ENCODE results near the gene FEM1B.

FEM1B gene

DNA sequence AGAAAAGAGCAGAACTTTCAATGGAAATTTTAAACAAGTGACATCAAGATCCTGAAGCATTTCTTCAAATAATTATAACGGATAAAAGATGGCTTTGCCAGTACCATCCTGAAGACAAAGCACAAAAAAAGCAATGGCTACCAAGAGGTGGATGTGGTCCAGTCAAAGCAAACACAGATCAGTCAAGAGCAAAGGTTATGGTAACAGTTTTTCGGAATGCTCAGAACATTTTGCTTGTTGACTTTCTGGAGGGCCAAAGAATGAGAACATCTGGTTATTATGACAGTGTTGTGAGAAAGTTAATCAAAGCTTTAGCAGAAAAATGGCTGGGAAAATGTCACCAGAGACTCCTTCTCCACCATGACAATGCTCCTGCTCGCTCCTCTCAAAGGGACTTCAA is 31.5 kb downstream of the FEM1B start:
- DNase-seq, result no peak

- peak; percentile 73 for DNase-seq
Observed at GRCh38 chr15:68310178-68310803, 32.7 kb downstream of the FEM1B start.

- DNase-seq, result no peak
Observed at GRCh38 chr15:68310804-68311463, 33.4 kb downstream of the FEM1B start.

- DNase-seq, result no peak
Observed at GRCh38 chr15:68311464-68311835, 33.9 kb downstream of the FEM1B start.

- DNase-seq, result no peak
Observed at GRCh38 chr15:68311859-68312557, 34.5 kb downstream of the FEM1B start.

DNA sequence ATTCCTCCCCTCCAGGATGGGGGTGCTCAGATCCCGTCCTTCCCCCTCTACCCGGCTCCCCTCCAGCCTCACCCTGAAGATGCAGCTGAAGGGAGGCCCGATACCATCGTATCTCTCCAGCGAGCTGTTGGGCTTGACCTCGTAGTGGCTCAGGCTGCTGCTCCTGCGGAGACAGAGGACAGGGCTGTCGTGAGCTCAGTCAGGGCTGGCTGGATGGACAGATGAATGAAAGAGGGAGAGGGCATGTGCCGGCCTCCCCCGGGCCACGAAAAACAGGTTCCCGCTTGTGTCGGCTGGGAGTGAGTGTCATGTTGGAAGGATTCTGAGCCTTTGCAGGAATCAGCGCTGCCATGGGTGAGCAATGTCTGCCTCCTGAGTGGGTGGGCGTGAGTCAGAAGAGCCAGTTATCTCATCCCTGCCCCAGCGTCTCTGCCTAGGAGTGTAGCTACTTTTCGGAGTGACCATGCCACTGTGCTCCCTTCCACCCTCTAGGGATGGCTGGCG is 35.2 kb downstream of the FEM1B start:
- no peak for DNase-seq

DNA sequence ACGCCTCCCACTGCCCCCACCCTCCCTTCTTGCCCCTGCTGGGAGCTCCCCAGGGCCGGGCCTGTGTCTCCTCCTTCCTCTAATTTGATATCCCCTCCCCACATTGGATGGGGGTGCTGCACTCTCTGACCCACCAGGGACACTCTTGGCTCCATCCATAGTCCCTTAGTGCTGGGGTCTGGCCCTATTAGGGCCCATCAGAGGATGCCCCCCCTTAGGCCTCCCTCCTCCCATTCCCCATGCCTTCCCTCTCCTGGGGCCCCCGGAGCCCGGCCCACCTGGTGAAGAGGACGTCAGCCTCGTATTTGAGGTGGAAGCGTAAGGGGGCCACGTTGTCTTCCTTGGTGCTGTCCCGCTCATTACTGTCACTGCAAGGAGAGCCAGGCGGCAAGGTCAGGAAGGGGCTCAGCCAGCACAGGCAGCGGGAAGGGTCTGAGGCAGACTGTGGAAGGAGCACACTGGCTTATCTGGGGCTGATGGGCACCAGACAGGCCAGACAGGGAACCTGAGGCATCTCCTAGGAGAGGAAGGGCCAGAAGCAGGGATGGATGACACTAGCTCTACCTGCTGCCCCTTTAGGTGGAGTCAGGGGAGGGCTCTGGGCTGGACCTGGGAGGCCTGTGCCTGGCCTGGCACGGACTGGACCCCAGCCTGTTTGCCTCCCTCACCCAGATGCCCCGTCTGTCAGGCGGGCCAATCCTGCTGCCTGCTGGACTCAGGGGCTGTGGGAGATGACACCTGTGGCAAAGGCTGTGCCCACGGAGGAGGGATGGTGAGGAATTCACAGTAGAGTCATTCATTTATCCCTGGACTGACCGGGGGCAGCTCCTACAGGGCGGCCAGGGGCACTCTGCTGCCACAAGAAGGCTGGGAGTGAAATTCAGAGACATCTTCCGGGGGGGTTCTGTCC is 36.2 kb downstream of the FEM1B start:
- DNase-seq, result no peak

DNA sequence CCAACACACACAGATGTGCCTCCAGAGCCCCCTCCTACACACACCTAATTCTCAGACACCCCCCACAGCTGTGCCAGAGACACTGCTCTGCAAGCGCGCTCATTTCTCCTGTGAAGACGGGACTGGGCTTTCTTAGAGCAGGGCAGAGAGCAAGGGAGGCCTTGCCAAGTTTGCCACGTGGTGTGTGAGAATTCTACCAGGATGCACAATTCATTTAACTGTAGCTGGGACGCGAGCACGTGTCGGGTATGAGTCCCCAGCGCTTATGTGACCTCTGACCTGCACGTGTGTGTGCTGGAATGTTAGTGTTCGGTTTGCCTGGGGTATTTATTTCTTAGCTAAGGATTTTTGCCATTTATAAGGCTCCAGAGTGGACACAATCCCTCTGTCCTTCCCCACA is 37.0 kb downstream of the FEM1B start:
- DNase-seq, result no peak

GRCh38 chr15:68315035-68315434 is 37.5 kb downstream of the FEM1B start:
- no peak for DNase-seq

- no peak for DNase-seq
Observed at GRCh38 chr15:68315495-68316031, 38.0 kb downstream of the FEM1B start.

- DNase-seq, result peak; percentile 47
Observed at GRCh38 chr15:68316061-68316804, 38.7 kb downstream of the FEM1B start.

DNA sequence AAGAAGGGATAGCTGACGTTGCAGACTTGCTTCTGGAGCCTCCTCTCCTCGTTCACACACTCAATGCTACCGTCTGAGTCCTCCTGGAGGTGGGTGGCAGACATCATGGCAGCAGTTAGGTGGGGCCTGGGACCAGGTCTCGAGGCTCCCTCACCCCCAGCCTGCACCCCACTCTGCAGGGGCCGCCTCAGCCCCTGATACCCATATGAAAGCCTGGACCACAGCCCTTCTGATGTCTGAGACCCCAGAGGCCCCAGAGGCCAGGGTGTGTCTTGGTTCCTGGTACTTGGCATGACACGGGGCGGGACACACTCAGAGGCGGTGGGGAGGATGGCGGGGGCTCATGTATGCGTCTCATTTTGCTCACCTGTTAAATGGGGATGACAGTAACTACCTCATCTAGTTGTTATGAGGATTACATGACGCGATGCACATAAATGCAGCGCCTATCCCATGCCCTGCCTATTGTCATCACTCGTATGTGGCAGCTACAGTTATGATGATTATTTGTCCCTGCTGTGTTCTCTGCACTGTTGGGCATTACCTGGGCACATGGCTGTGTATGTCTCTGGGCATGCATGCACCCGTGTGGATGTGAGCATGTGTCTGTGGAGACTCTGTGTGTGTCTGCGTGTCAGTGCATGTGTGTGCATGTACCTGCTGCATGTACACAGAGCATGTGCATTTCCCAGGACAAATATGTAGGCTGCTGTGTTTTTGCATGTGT is 39.9 kb downstream of the FEM1B start:
- no peak for DNase-seq

DNA sequence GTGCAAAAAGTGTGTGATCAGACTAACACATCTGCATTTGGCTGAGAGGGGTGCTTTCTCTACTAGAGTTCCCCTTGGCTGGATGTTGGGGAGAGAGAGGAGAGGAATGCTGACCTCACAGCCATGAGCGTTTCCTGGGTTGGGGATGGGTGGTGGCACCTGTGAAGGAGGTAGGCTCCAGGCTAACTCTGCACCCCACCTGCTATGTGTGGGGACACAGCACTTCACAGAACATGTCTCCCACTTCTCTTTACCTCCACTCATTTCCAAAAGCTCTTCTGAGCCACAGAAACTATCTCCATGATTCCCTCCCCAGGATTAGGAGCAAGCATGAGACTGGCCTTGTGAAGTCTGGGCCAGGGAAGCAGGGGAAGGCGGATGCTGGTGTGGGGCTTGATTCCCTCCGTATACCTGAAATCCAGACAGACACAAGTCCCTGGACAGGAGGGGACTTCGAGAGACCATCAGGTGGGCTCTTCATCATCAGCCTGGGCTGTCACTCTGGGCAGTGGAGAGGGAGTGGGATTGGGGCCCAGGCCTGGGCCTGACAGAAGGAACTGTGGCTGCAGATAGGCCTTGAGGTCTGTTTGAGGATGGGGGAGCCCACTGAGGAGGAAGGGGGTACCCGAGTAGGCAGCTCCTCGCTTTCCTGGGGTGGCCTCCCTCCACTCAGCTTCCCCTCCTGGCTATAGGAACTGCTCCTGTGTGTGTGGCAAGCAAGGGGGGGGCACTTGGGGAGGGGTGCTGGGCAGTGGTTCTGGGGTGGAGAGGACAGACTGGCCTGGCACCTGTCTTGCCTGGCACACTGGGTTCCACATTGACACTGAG is 40.7 kb downstream of the FEM1B start:
- peak; percentile 25 for DNase-seq

DNA sequence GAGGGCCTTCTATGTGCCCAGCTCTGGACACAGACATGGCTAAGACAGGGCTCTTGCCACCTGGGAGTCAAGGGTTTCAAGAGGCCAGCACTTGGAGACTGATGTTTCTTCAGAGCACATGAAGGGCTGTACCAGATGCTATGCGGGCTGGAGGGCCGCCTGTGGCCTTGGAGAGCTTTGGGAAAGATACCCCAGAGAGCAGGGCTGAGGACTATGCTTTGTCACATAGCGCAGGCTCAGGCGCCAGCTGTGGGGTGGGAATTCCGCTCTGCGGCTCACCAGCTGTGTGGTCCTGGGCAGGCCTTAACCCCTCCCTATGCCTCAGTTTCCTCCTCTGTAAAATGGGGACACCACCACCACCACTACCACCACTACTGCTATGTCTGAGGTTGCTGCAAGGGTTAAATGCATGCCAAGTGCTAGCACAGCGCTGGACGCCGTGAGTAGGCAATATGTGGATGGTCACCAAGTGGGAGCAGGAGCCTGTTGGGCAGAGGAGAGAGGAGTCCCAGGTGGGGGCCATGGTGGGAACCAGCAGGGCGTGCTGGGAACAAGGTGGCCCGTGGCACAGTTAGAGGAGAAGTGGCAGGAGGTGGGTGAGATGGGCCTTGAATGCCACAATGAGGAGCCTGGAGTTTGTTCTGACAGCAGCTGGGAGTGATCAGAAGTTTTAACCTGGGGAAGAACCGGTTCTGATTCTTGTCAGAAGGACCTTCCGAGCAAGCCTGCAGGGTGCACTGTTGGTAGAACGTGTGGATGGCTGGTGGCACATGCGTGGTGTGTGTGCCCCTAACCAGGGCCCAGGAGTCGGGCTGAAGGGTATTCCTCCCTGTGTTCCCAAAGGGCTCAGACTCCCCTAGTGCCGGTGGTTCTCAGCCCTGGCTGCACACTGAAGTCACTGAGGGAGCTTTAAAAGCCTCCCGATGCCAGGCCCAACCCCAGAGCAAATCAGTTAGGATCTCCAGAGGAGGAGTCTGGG is 41.7 kb downstream of the FEM1B start:
- no peak for DNase-seq

DNA sequence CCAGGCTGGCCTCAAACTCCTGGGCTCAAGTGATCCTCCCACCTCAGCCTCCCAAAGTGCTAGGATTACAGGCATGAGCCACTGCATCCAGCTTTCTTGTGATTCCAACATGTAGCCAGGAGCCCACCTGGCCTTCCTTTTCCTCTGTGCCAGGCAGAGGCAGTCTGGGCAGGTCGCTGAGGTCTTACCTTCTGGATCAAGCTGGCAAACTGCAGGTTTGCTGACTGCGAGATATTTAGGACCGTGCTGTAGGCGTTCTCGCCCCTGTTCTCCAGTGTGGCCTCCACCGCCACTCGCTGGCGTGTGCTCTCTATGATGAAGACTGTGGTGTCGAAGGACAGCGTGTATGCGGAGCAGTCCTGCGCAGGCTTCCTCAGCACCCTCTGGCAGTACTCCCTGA is 42.5 kb downstream of the FEM1B start:
- no peak for DNase-seq

GRCh38 chr15:68321229-68321628 is 43.7 kb downstream of the FEM1B start:
- no peak for DNase-seq

- DNase-seq, result no peak
Observed at GRCh38 chr15:68322796-68323195, 45.3 kb downstream of the FEM1B start.

- no peak for DNase-seq
Observed at GRCh38 chr15:68325726-68326125, 48.2 kb downstream of the FEM1B start.

DNA sequence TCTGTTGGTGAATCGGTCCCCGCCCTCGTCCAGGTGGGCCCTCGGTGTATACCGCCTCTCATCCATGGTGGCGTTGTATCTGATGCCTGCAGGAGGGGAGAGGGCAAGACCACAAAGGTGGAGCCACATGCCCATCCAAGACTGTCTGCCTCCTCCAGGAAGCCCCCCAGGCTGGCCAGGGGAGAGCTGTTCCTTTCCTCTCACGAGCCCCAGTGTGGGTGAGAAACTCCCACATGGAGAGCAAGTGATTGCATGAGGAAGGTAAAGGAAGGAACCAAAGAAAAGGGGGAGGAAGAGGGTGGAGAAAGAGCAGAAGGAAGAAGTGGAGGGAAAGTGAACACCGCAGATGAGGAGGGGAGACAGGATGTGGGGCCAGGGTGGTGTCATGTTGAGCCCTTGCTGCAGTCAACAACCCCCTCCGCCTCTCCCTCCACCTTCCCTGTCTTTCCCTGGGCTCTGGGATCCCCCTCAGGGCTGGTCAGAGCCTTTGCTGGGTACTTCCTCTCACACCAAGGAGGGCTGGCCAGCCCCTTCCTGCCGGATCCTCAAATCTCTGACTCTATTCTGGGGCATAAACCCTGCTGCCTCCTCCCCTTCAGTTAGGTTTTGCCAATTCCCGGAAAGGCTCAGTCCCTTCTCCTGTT is 49.3 kb downstream of the FEM1B start:
- DNase-seq, result no peak
